HEK293 (cell line): ENCODE data around the gene KCNIP4.

Experiments used
- CTCF ChIA-PET: fragments of 350-600 bp; formaldehyde crosslinking; extraction: SDS; loops from one replicate; lab custom pipeline; 2021; ENCODE audit warnings: antibody characterized with exemption; lab: Yijun Ruan, JAX
- POLR2A ChIA-PET: fragments of 300-600 bp; formaldehyde crosslinking; extraction: SDS; loops from one replicate; lab custom pipeline; 2020; ENCODE audit warnings: antibody characterized with exemption, inconsistent platforms; lab: Yijun Ruan, JAX
- H3K27ac ChIP-seq: fragments of 200-500 bp; sonication (Bioruptor generic); 2 replicates; pipeline ENCODE4 v1.5.1; 2014; ENCODE audit warnings: low read depth, low read length, control low read depth, inconsistent platforms; ENCODE audit errors: extremely low read depth
- H3K36me3 ChIP-seq, 2 experiments: fragments of 200-500 bp in 1 of 2; sonication (Bioruptor generic) in 1 of 2; 1 replicate in 1 of 2; 2 replicates in 1 of 2; pipeline ENCODE4 v1.5.1; 2014 to 2017; ENCODE audit warnings: inconsistent platforms in 2 of 2, low read length in 2 of 2; ENCODE audit not compliant: control insufficient read depth in 2 of 2, insufficient read depth in 1 of 2
- H3K4me1 ChIP-seq: fragments of 200-500 bp; sonication (Bioruptor generic); 2 replicates; pipeline ENCODE4 v1.5.1; 2014; ENCODE audit warnings: mild to moderate bottlenecking, low read length, inconsistent platforms; ENCODE audit not compliant: control insufficient read depth, insufficient read depth
- H3K4me3 ChIP-seq: 2 replicates; pipeline ENCODE4 v1.5.1; 2011; ENCODE audit warnings: low read depth, mild to moderate bottlenecking, control low read depth, low read length, moderate library complexity
- H3K9me3 ChIP-seq: fragments of 200-500 bp; sonication (Bioruptor generic); 2 replicates; pipeline ENCODE4 v1.5.1; 2014; ENCODE audit warnings: low read depth, low read length, inconsistent platforms; ENCODE audit not compliant: control insufficient read depth, insufficient read depth
- EGR2 ChIP-seq: fragments of 450-650 bp; formaldehyde crosslinking; IDR thresholded peaks from 2 replicates; pipeline ENCODE4 v1.5.1; 2016; ENCODE audit warnings: low read depth, missing biosample characterization, missing genetic modification characterization
- HOXA7 ChIP-seq: sonication (generic); formaldehyde crosslinking; IDR thresholded peaks from 2 replicates; pipeline ENCODE4 v1.8.1; 2022; ENCODE audit warnings: missing genetic modification reagents, borderline replicate concordance
- HOXC10 ChIP-seq: sonication (generic); formaldehyde crosslinking; IDR thresholded peaks from 2 replicates; pipeline ENCODE4 v1.8.1; 2023; ENCODE audit warnings: mild to moderate bottlenecking, missing genetic modification reagents
- PATZ1 ChIP-seq: fragments of 450-650 bp; formaldehyde crosslinking; IDR thresholded peaks from 2 replicates; pipeline ENCODE4 v1.5.1; 2016; ENCODE audit warnings: missing biosample characterization, missing genetic modification characterization
- PRDM1 ChIP-seq: fragments of 450-650 bp; formaldehyde crosslinking; IDR thresholded peaks from 2 replicates; pipeline ENCODE4; 2016; ENCODE audit warnings: missing biosample characterization, missing genetic modification characterization
- PRDM6 ChIP-seq: fragments of 450-650 bp; formaldehyde crosslinking; IDR thresholded peaks from 2 replicates; pipeline ENCODE4 v1.5.1; 2017; ENCODE audit warnings: missing biosample characterization, missing genetic modification characterization
- SALL2 ChIP-seq: fragments of 450-650 bp; formaldehyde crosslinking; IDR thresholded peaks from 2 replicates; pipeline ENCODE4 v1.5.0; 2017; ENCODE audit warnings: missing biosample characterization, mild to moderate bottlenecking, missing genetic modification characterization, borderline replicate concordance
- ZBTB21 ChIP-seq: fragments of 450-650 bp; formaldehyde crosslinking; IDR thresholded peaks from 2 replicates; pipeline ENCODE4 v1.5.1; 2017; ENCODE audit warnings: missing biosample characterization, missing genetic modification characterization
- ZFHX2 ChIP-seq: fragments of 450-650 bp; formaldehyde crosslinking; conservative IDR thresholded peaks from 2 replicates; pipeline ENCODE4 v1.5.1; 2016; ENCODE audit warnings: missing biosample characterization, missing genetic modification characterization
- ZFP41 ChIP-seq: fragments of 450-650 bp; formaldehyde crosslinking; IDR thresholded peaks from 2 replicates; pipeline ENCODE4 v1.5.1; 2016; ENCODE audit warnings: missing biosample characterization, missing genetic modification characterization, borderline replicate concordance
- ZNF121 ChIP-seq: fragments of 450-650 bp; formaldehyde crosslinking; IDR thresholded peaks from 2 replicates; pipeline ENCODE4 v1.5.1; 2016; ENCODE audit warnings: missing biosample characterization, missing genetic modification characterization
- ZNF138 ChIP-seq: fragments of 450-650 bp; formaldehyde crosslinking; IDR thresholded peaks from 2 replicates; pipeline ENCODE4 v1.5.1; 2016; ENCODE audit warnings: missing biosample characterization, missing genetic modification characterization, borderline replicate concordance
- ZNF148 ChIP-seq: fragments of 450-650 bp; formaldehyde crosslinking; IDR thresholded peaks from 2 replicates; pipeline ENCODE4 v1.5.0; 2017; ENCODE audit warnings: missing biosample characterization, missing genetic modification characterization, borderline replicate concordance
- ZNF19 ChIP-seq: fragments of 450-650 bp; formaldehyde crosslinking; IDR thresholded peaks from 2 replicates; pipeline ENCODE4; 2016; ENCODE audit warnings: missing biosample characterization, missing genetic modification characterization, low read depth
- ZNF202 ChIP-seq: fragments of 450-650 bp; formaldehyde crosslinking; IDR thresholded peaks from 2 replicates; pipeline ENCODE4 v1.5.1; 2016; ENCODE audit warnings: missing biosample characterization, missing genetic modification characterization, borderline replicate concordance
- ZNF223 ChIP-seq: fragments of 450-650 bp; formaldehyde crosslinking; IDR thresholded peaks from 2 replicates; pipeline ENCODE4 v1.5.1; 2016; ENCODE audit warnings: missing biosample characterization, missing genetic modification characterization
- ZNF366 ChIP-seq: fragments of 450-650 bp; formaldehyde crosslinking; conservative IDR thresholded peaks from 2 replicates; pipeline ENCODE4 v1.5.1; 2016; ENCODE audit warnings: missing biosample characterization, missing genetic modification characterization
- ZNF391 ChIP-seq: fragments of 450-650 bp; formaldehyde crosslinking; IDR thresholded peaks from 2 replicates; pipeline ENCODE4 v1.5.1; 2016; ENCODE audit warnings: low read depth, missing biosample characterization, missing genetic modification characterization, borderline replicate concordance
- ZNF423 ChIP-seq: fragments of 450-650 bp; formaldehyde crosslinking; IDR thresholded peaks from 2 replicates; pipeline ENCODE4 v1.5.1; 2016; ENCODE audit warnings: missing biosample characterization, missing genetic modification characterization
- ZNF433 ChIP-seq: fragments of 450-650 bp; formaldehyde crosslinking; IDR thresholded peaks from 2 replicates; pipeline ENCODE4 v1.5.1; 2016; ENCODE audit warnings: missing biosample characterization, missing genetic modification characterization, low read depth
- ZNF488 ChIP-seq: fragments of 450-650 bp; formaldehyde crosslinking; IDR thresholded peaks from 2 replicates; pipeline ENCODE4 v1.5.1; 2016; ENCODE audit warnings: missing biosample characterization, missing genetic modification characterization
- ZNF580 ChIP-seq: fragments of 450-650 bp; formaldehyde crosslinking; IDR thresholded peaks from 2 replicates; pipeline ENCODE4 v1.5.1; 2016; ENCODE audit warnings: missing biosample characterization, missing genetic modification characterization
- ZNF585B ChIP-seq: fragments of 450-650 bp; formaldehyde crosslinking; IDR thresholded peaks from 2 replicates; pipeline ENCODE4 v1.5.1; 2016; ENCODE audit warnings: missing biosample characterization, missing genetic modification characterization
- ZNF596 ChIP-seq: fragments of 450-650 bp; IDR thresholded peaks from 2 replicates; pipeline ENCODE4 v1.5.0; 2018; ENCODE audit warnings: missing biosample characterization, mild to moderate bottlenecking, missing genetic modification characterization, moderate library complexity
- ZNF610 ChIP-seq: fragments of 450-650 bp; formaldehyde crosslinking; IDR thresholded peaks from 2 replicates; pipeline ENCODE4 v1.5.1; 2016; ENCODE audit warnings: missing biosample characterization, missing genetic modification characterization, borderline replicate concordance
- ZNF701 ChIP-seq: fragments of 450-650 bp; formaldehyde crosslinking; IDR thresholded peaks from 2 replicates; pipeline ENCODE4 v1.5.1; 2016; ENCODE audit warnings: missing biosample characterization, missing genetic modification characterization
- ZNF747 ChIP-seq: fragments of 450-650 bp; formaldehyde crosslinking; IDR thresholded peaks from 2 replicates; pipeline ENCODE4 v1.5.1; 2016; ENCODE audit warnings: missing biosample characterization, missing genetic modification characterization

KCNIP4 gene

GRCh38 chr4:21749924-21750323 lies 198.6 kb downstream of the KCNIP4 start:
- ChIA-PET POLR2A (no interaction called here), CTCF (interaction anchor here (1.1 kb wide), 1 partner anchor 243 kb away, joined by 5 read pairs; no protein-coding TSS in a partner anchor)
- no peaks in the 10 kb centered on the region for H3K4me1 ChIP-seq
- TF ChIP-seq ZNF391 (tag by site-specific recombination) (no peak), ZNF701 (tag by site-specific recombination) (no peak), PATZ1 (tag by site-specific recombination) (no peak), ZNF610 (no peak), ZNF747 (tag by site-specific recombination) (no peak), PRDM1 (tag by site-specific recombination) (no peak), ZNF580 (tag by site-specific recombination) (no peak), ZNF366 (tag by site-specific recombination) (no peak), ZNF138 (no peak), ZNF202 (tag by site-specific recombination) (no peak), ZNF223 (no peak), ZNF596 (tag by site-specific recombination) (no peak), ZBTB21 (no peak), SALL2 (tag by site-specific recombination) (no peak), HOXA7 (CRISPR knock-in tag) (no peak), ZFP41 (tag by site-specific recombination) (no peak), ZNF148 (tag by site-specific recombination) (no peak)
- TF ChIP-seq, all 188 proteins: peak for 0
- no peak overlapping the region for H3K4me3 ChIP-seq
- no peaks in the 10 kb centered on the region for H3K36me3 ChIP-seq
- H3K9me3 ChIP-seq: no peaks in the 10 kb centered on the region
- H3K27ac ChIP-seq: no peak overlapping the region

- ChIA-PET CTCF (interaction anchor here (0.7 to 1.1 kb wide), 2 partner anchors 17 to 242 kb away, joined by 3 to 5 read pairs; no protein-coding TSS in a partner anchor), POLR2A (no interaction called here)
- Histone ChIP-seq H3K36me3 (no peaks in the 10 kb centered on the region), H3K4me1 (no peaks in the 10 kb centered on the region), H3K9me3 (no peaks in the 10 kb centered on the region), H3K27ac (no peak overlapping the region), H3K4me3 (no peak overlapping the region)
- TF ChIP-seq ZNF585B (tag by site-specific recombination) (no peak), EGR2 (tag by site-specific recombination) (no peak), ZNF488 (no peak), ZFHX2 (tag by site-specific recombination) (no peak), PRDM6 (tag by site-specific recombination) (no peak), ZNF121 (tag by site-specific recombination) (no peak), ZNF433 (tag by site-specific recombination) (no peak), ZNF423 (no peak), ZNF19 (tag by site-specific recombination) (no peak), HOXC10 (CRISPR knock-in tag) (no peak)
Observed at GRCh38 chr4:21749412-21749811, 199.2 kb downstream of the KCNIP4 start.
